ENCODE measurements around the gene SLC4A9. TPM values are rescaled to one million over a fixed set of nuclear protein-coding genes. Genes with fewer than 3 reads are reported as not detected.

Gene SLC4A9
- total RNA-seq, 1 donor from 2014 or later, result 0.32 TPM

DNA sequence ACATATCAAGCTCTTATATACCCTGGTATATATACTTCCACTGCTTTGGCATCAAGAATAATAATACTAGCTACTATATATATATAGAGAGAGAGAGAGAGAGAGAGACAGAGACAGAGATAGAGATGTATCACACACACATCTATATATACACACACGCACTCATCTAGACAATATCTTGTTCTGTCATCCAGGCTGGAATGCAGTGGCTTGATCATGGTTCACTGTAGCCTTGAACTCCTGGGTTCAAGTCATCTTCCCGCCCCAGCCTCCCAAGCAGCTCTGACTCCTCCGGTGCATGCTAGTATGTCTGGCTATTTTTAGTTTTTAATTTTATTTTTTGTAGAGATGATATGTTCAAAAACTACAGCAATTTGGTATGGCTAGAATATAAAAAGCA lies 64.1 kb downstream of the SLC4A9 start:
- ATAC-seq, result no peak
- DNase-seq, result no peak
- no peaks in the 10 kb centered on the region for H3K27me3 ChIP-seq (ENCODE audit: low read depth)
- TF ChIP-seq, protein P1, sequence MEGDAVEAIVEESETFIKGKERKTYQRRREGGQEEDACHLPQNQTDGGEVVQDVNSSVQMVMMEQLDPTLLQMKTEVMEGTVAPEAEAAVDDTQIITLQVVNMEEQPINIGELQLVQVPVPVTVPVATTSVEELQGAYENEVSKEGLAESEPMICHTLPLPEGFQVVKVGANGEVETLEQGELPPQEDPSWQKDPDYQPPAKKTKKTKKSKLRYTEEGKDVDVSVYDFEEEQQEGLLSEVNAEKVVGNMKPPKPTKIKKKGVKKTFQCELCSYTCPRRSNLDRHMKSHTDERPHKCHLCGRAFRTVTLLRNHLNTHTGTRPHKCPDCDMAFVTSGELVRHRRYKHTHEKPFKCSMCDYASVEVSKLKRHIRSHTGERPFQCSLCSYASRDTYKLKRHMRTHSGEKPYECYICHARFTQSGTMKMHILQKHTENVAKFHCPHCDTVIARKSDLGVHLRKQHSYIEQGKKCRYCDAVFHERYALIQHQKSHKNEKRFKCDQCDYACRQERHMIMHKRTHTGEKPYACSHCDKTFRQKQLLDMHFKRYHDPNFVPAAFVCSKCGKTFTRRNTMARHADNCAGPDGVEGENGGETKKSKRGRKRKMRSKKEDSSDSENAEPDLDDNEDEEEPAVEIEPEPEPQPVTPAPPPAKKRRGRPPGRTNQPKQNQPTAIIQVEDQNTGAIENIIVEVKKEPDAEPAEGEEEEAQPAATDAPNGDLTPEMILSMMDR (IDR thresholded peaks at IDR 0.05), result no peak
- peaks cover 17% of the 10 kb centered on the region for H3K4me1 ChIP-seq
- intact Hi-C loops (cut with DNase I), result no loop called here
- no peaks in the 10 kb centered on the region for H3K9me3 ChIP-seq
- no peak overlapping the region for H3K27ac ChIP-seq
- no peaks in the 10 kb centered on the region for H3K36me3 ChIP-seq
- no peak overlapping the region for H3K4me3 ChIP-seq

Other genes starting within 250 kb of the SLC4A9 start
- gene PURA, start 246.1 kb upstream of the SLC4A9 start, total RNA-seq, result 32.4 TPM
- 17.7 TPM for gene IGIP, start 234.3 kb upstream of the SLC4A9 start, total RNA-seq
- gene CYSTM1, start 185.0 kb upstream of the SLC4A9 start, total RNA-seq, result 80.4 TPM
- 47.1 TPM for gene PFDN1, start 57.1 kb upstream of the SLC4A9 start, total RNA-seq
- gene HBEGF, start 13.6 kb upstream of the SLC4A9 start, total RNA-seq, result 43.2 TPM
- 133 TPM for gene ANKHD1, start 41.6 kb downstream of the SLC4A9 start, total RNA-seq
- 19.3 TPM for gene EIF4EBP3, start 187.5 kb downstream of the SLC4A9 start, total RNA-seq
- gene SRA1, start 197.3 kb downstream of the SLC4A9 start, total RNA-seq, result 21.4 TPM
- 25.1 TPM for gene APBB3, start 204.4 kb downstream of the SLC4A9 start, total RNA-seq
- gene SLC35A4, start 204.6 kb downstream of the SLC4A9 start, total RNA-seq, result 71.8 TPM

Data from lower lobe of right lung (tissue), 2 donors.